GM19397 (cell line): ENCODE data around the gene EEF1AKMT4.

Experiments used
- ATAC-seq: cut with Tn5 transposase; IDR thresholded peaks from one replicate; pipeline ENCODE4 v1.9.1; 2021; ENCODE audit warnings: mild to moderate bottlenecking, moderate library complexity; ENCODE audit not compliant: unreplicated experiment

Gene EEF1AKMT4

DNA sequence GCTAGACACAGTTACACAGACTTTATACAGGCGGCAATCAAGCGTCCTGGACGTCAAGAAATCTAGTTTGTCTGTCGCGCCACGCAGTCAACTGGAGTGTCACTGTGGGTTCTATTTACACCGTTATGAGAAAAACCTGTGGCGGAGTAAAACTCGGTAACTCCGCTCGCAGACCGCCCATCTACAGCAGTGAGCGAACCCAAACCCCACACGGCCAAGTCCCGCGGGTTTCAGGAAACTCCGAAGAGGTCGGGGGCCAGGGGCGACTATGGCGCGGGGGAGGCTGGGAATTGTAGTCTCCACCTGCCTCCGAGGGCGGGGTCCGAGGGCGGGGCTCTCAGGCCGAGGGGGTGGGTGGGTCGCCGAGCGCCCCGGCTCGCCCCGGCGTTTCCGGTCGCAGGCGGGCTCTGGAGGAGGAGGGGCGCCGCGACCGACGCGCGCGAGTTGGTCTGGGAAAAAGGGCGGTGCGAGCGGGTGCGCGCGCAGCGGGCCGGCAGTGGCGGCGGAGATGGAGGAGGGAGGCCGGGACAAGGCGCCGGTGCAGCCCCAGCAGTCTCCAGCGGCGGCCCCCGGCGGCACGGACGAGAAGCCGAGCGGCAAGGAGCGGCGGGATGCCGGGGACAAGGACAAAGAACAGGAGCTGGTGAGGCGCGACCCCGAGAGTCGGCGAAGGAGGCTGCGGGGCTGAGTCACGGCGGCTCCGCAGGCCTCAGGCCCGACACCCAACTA lies 49.5 kb downstream of the EEF1AKMT4 start, which contains the start of gene PSMD2:
Gene PSMD2 (plus strand): TSS at position 483 of the 729 bp plus-strand sequence. CDS start 26 bp downstream, at position 509.
- peak; percentile 96 for ATAC-seq

DNA sequence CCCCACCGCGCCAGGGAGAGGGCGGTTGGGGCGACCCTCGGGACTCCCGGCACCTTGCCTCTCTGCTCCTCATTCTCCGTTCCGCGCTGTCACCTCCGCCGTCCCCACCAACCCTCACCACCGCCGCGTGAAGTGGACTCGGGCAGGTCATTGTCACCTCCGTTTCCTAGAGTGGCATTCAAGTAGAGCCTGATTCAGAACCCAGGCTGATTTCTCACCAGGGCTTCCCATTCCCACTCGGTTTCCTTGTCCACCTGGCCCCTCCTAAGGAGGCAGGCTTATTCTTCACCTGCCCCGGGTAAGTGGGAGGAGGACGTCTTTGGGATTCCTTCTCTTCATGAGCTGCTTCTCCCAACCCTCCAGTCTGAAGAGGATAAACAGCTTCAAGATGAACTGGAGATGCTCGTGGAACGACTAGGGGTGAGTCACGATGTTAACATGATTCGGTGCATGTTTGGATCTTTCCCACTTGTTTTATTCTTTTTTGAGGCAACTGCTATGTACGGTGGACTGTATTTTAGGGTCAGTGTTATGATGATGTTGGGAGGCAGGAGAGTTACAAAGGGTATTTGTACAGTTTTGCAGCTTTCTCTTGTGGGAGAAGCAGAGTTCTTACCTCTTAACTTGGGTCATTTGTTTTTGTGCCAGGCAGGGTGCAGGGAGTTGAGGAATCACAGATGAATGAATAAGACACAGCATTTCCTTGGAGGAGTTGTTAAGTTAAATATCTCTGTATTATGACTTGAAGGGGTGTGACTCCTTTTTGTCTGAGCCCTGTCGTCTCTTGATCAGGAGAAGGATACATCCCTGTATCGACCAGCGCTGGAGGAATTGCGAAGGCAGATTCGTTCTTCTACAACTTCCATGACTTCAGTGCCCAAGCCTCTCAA lies 50.3 kb downstream of the EEF1AKMT4 start:
- ATAC-seq = no peak

DNA sequence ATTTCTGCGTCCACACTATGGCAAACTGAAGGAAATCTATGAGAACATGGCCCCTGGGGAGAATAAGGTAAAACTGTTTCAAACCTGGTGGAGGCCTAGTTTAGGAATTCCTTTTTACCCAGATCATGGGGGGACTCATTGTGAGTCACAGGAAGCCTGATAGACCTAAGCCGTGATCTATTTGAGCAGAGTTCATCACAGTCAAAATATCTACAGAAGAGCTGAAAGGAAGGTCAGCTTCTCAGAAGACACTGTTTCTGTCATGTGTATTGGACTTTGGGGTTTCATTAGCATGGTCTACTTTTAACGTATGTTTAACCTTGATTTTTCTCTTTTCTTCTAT lies 50.9 kb downstream of the EEF1AKMT4 start:
- no peak for ATAC-seq

DNA sequence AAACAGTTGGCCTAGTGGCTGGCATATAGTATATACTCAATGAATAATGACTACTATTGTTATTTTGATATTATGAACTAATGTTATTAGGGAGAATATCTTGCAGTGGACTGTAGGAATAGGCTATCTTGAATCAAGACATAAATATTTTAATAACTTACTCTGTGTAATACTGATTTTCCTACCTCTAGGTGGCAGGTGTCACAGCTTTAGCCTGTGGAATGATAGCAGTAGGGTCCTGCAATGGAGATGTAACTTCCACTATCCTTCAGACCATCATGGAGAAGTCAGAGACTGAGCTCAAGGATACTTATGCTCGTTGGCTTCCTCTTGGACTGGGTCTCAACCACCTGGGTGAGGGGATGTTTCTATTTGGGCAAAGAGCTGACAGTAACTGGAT lies 56.1 kb downstream of the EEF1AKMT4 start:
- ATAC-seq = no peak

DNA sequence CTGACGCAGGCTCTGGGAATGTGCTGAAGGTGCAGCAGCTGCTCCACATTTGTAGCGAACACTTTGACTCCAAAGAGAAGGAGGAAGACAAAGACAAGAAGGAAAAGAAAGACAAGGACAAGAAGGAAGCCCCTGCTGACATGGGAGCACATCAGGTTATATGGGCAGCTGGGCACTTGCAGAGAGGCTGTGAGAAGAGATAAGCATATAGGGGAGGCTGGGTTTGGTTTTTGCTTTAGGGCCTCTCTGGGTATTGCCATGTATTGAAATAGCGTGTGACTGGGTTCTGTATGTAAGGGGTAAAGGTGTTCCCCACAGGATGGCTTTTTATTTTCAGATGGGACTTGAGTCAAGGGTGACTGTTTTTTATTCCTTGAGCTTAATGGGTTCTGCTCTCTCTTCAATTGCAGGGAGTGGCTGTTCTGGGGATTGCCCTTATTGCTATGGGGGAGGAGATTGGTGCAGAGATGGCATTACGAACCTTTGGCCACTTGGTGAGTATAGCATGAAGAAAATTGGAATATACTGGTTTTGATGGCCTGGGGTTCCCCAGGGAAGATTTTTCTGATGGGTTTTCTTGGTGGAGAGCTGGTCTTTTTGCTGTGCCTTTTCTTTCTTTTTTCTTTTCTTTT lies 57.0 kb downstream of the EEF1AKMT4 start:
- ATAC-seq = no peak

DNA sequence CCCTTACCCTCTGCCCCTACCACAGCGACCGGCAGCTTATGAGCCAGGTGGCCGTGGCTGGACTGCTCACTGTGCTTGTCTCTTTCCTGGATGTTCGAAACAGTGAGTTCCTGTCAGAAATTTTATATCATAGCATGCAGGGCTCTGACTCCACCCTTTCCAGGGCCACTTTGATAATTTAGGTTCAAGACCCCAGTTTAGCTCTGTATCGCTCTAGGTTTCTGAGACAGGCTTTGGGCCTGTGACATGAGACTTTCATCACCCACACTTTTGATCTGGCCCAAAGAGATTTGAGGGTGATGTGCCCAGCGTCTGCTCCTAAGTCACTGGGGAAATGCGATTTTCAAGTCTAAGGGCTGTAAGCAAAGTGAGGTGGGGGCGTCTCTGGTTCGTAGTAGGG lies 58.4 kb downstream of the EEF1AKMT4 start:
- no peak for ATAC-seq
